Measurements from ENCODE around the gene NDUFB11.

NDUFB11 gene

DNA sequence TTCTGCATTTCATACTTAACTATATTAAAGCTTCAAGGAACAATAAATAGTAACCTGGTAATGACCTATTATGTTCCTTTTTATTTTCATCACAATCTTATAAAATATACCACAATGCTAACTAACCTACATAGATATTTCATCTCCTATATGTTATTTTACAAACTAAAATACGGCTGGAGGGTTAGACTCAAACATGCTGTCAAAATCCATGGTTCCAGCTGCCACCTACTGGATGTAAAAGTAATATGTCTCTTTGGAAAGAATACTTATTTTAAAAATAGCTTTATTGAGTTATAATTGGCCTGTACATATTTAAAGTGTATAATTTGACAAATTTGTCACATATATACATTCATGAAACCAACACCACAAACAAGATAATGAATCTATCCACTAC, 51.3 kb downstream of the NDUFB11 start:
- H3K27ac Mint-ChIP-seq = no peak overlapping the region
- H3K27me3 Mint-ChIP-seq = no peaks in the 10 kb centered on the region

More for the DNA sequence above, 51.3 kb downstream of the NDUFB11 start:
- Mint-ChIP-seq H3K4me1 (no peaks in the 10 kb centered on the region), H3K4me3 (no peak overlapping the region), H3K36me3 (no peaks in the 10 kb centered on the region), H3K9me3 (no peaks in the 10 kb centered on the region)
- ATAC-seq = no peak

All from stimulated activated memory B cell treated with anti-CD40 and anti-IgM and Interleukin-4, amounts not matched to agents 10 μg/mL and 1 μg/mL and 100 μg/mL, for 72 hours (primary cell).